Activated T-cell treated with anti-CD3 and anti-CD28 coated beads, Interleukin-2, amount 50 U/mL, for 4 hours (primary cell): Measurements from ENCODE around the gene UMOD. TPM values are rescaled to one million over a fixed set of nuclear protein-coding genes. Genes with fewer than 3 reads are reported as not detected.

Source experiments
- ATAC-seq, 2 donors: fragments of 200-7000 bp; cut with Tn5 transposase; one replicate each; pipeline ENCODE4 v1.10.0; 2021
- DNase-seq: peaks from one replicate; pipeline ENCODE4 v3.0.0-alpha.2; 2020
- H3K27me3 Mint-ChIP-seq: one replicate; pipeline ENCODE4 v1.8.0; 2021; ENCODE audit warnings: low read depth, mixed read lengths
- H3K36me3 Mint-ChIP-seq: one replicate; pipeline ENCODE4 v1.8.0; 2022; ENCODE audit warnings: mixed read lengths; ENCODE audit not compliant: insufficient read depth
- H3K4me1 Mint-ChIP-seq: one replicate; pipeline ENCODE4 v1.8.0; 2021; ENCODE audit warnings: low read depth, mixed read lengths
- H3K4me3 Mint-ChIP-seq: one replicate; pipeline ENCODE4 v1.8.0; 2021; ENCODE audit warnings: mild to moderate bottlenecking, moderate library complexity, mixed read lengths
- H3K9me3 Mint-ChIP-seq: one replicate; pipeline ENCODE4 v1.8.0; 2021; ENCODE audit warnings: mixed read lengths
- total RNA-seq, 3 donors: library from RNA; stranded (reverse); gene quantifications; one replicate each; pipeline ENCODE4 v1.2.1, GENCODE V29; 2021

The UMOD gene
- total RNA-seq, 3 donors from 2014 or later = not detected

DNA sequence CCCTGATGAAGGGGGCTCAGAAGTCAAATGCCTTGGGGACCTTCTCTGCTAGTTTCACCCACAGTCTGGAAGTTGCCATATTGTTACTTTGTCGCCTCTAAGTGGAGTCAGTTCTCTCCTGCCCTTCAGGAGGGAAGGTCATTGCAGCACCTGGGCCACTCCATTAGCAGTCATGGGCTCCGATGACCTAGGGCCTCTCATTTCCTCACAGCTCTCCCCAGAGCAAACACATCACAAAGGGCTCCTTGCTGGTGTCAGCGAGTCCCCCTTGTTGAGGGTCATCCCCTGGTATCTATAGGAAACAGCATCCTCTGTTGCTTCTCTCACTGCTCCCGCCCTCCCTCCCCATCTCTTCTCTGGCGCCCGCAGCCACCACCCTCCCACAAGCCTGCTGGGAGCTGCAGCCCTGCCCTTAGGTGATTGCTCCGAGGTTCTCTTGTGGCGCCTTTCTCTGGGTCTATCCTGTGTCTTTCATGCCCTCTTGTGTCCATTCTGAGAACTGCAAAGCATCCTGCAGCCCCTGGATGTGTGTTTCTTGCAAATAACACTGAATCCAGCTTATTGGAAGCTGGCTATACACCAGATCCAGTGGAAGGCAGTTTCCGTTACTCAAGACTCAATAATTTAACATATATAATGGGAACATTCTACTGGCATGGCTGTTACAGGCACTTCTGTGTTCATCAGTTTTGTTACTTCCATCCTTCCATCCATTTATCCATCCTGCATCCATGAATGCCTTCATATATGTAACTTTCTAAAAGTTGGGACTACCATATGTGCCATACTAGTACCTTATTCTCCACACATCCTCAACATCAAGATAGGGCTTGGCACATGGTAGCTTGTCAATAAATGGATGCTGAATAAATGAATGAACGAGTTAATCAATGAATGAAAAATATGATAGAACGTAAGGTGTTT, 30.9 kb upstream of the UMOD start:
- H3K36me3 Mint-ChIP-seq = no peaks in the 10 kb centered on the region
- H3K4me1 Mint-ChIP-seq = no peaks in the 10 kb centered on the region
- peak; percentile 5 for DNase-seq
- peaks cover 9% of the 10 kb centered on the region for H3K27me3 Mint-ChIP-seq
- H3K4me3 Mint-ChIP-seq = no peak overlapping the region
- H3K9me3 Mint-ChIP-seq = no peaks in the 10 kb centered on the region
- peak; percentile 69 to 78 for ATAC-seq

- H3K4me3 Mint-ChIP-seq = no peak overlapping the region
- no peaks in the 10 kb centered on the region for H3K36me3 Mint-ChIP-seq
- H3K4me1 Mint-ChIP-seq = no peaks in the 10 kb centered on the region
- no peak for DNase-seq
- H3K9me3 Mint-ChIP-seq = no peaks in the 10 kb centered on the region
- peaks cover 9% of the 10 kb centered on the region for H3K27me3 Mint-ChIP-seq
- no peak for ATAC-seq
These were observed 29.9 kb upstream of the UMOD start for GRCh38 chr16:20382202-20382948.

- DNase-seq = no peak
- no peaks in the 10 kb centered on the region for H3K36me3 Mint-ChIP-seq
- ATAC-seq = no peak
- no peaks in the 10 kb centered on the region for H3K4me1 Mint-ChIP-seq
- peaks cover 5% of the 10 kb centered on the region for H3K27me3 Mint-ChIP-seq
- H3K9me3 Mint-ChIP-seq = no peaks in the 10 kb centered on the region
- H3K4me3 Mint-ChIP-seq = no peak overlapping the region
These were observed 28.3 kb upstream of the UMOD start for GRCh38 chr16:20380782-20381181.

GRCh38 chr16:20377181-20377580, 24.7 kb upstream of the UMOD start:
- DNase-seq (no peak), ATAC-seq (no peak)
- Mint-ChIP-seq H3K36me3 (no peaks in the 10 kb centered on the region), H3K27me3 (peaks cover 7% of the 10 kb centered on the region), H3K4me3 (no peak overlapping the region), H3K9me3 (no peaks in the 10 kb centered on the region), H3K4me1 (no peaks in the 10 kb centered on the region)

DNA sequence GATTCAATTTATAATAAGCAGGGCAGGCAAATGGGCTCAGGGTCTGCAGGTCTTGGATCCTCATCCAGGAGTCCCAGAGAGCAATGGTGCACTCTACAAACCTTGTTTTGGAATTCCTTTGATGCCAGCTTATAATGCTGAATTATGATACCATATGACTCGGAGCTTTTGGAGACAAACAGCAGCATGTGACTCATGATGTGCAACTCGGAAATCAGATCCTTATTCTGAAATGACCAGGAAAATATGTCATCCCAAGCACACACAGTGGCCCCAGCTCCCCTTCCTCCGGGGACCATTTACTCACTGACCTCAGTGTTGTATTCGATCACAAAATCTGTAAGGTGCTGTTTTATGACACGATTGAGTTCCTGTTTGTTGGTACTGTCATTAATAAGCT, 20.2 kb upstream of the UMOD start:
- no peaks in the 10 kb centered on the region for H3K4me1 Mint-ChIP-seq
- peaks cover 11% of the 10 kb centered on the region for H3K27me3 Mint-ChIP-seq
- H3K9me3 Mint-ChIP-seq = no peaks in the 10 kb centered on the region
- no peak overlapping the region for H3K4me3 Mint-ChIP-seq
- H3K36me3 Mint-ChIP-seq = no peaks in the 10 kb centered on the region
- ATAC-seq (no peak), DNase-seq (no peak)

DNA sequence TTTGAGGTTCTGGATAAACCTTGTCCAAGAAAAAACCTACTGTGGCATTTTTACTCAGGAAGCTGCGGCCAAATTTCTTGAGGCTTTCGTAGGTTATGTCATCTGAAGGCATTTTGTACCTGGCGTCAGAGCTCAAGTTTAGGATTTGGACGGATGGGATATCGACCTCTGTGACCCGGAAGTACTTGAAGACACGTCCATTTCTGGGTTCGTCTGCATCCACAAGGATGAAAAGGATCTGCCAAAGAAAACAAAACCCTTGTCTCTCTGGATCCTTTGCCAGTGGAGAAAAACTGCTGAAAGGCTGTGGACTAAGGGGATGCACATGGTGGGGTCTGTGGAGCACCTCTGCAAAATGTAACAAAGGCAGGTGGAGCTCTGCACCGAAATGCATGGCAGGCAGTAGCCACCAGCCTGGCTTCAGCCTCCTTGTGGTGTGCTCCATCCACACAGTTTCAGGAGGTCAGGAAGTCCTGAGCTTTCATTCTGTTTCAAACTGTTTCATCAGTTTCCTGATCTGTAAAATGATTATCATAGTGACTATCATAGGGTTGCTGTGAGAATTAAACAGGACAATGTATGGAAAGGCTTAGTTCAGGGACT, 17.0 kb upstream of the UMOD start:
- Mint-ChIP-seq H3K4me1 (no peaks in the 10 kb centered on the region), H3K9me3 (no peaks in the 10 kb centered on the region), H3K4me3 (no peak overlapping the region), H3K27me3 (peaks cover 10% of the 10 kb centered on the region), H3K36me3 (no peaks in the 10 kb centered on the region)
- ATAC-seq = no peak
- DNase-seq = no peak

DNA sequence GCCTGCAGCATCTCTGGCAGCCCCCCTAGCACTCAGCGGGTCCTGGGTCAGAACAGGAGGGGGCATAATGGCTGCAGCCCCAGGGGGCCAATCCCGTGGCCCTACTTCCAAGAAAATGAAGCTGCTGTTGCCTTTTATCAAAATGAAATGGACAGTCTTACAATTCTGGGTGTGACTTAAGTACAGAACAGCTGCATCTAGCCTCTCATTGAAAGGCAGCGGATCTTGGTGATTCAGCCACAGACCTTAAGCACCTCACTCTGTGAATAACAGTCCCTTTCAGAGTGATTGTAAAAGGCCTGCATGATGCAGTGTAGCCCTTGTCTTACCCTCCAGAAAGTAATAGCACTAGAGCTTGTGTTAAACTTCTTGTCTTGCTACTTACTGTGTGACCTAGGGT, 11.5 kb upstream of the UMOD start:
- DNase-seq = no peak
- no peaks in the 10 kb centered on the region for H3K4me1 Mint-ChIP-seq
- H3K9me3 Mint-ChIP-seq = no peaks in the 10 kb centered on the region
- peaks cover 11% of the 10 kb centered on the region for H3K27me3 Mint-ChIP-seq
- ATAC-seq = no peak
- H3K36me3 Mint-ChIP-seq = no peaks in the 10 kb centered on the region
- H3K4me3 Mint-ChIP-seq = no peak overlapping the region

DNA sequence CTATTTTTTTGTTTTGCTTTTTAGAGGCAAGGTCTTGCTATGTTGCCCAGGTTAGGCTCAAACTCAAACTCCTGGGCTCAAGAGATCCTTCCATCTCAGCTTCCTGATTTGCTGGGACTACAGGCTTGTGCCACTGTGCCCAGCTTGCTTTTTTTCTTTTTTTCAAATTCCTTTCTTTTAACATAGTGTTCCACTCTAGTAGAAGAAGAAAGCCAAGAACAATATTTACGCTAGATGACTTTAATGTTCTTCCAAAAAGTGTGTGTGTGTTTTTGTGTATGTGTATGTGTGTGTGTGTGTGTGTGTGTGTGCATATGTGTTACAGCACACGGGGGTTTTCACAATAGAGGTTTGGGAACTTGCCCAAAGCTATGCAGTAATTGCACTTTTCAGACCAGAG, 10.7 kb upstream of the UMOD start:
- DNase-seq (no peak), ATAC-seq (no peak)
- Mint-ChIP-seq H3K27me3 (peaks cover 11% of the 10 kb centered on the region), H3K36me3 (no peaks in the 10 kb centered on the region), H3K9me3 (no peaks in the 10 kb centered on the region), H3K4me1 (no peaks in the 10 kb centered on the region), H3K4me3 (no peak overlapping the region)

DNA sequence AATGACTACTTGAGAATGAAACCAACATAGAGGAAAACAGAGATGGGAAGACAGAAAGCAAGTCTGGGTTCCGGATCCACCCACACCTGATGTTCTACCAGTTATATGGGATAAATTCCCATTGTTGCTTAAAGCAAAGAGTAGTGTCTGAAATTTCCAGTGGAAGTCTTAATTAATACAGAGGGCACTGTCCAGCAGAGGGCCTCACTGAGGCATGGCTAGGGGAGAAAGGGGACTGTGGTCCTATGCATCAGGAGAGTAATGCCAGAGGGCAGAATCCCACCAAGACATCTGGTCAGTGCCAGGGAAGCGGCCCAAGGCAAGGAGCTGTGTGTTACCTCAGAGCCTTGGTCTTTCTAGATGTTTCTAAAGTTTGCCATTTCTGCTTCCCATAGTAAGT, 7.5 kb upstream of the UMOD start:
- DNase-seq (no peak), ATAC-seq (no peak)
- no peak overlapping the region for H3K4me3 Mint-ChIP-seq
- H3K36me3 Mint-ChIP-seq = no peaks in the 10 kb centered on the region
- H3K27me3 Mint-ChIP-seq = peaks cover 17% of the 10 kb centered on the region
- H3K4me1 Mint-ChIP-seq = no peaks in the 10 kb centered on the region
- H3K9me3 Mint-ChIP-seq = no peaks in the 10 kb centered on the region

DNA sequence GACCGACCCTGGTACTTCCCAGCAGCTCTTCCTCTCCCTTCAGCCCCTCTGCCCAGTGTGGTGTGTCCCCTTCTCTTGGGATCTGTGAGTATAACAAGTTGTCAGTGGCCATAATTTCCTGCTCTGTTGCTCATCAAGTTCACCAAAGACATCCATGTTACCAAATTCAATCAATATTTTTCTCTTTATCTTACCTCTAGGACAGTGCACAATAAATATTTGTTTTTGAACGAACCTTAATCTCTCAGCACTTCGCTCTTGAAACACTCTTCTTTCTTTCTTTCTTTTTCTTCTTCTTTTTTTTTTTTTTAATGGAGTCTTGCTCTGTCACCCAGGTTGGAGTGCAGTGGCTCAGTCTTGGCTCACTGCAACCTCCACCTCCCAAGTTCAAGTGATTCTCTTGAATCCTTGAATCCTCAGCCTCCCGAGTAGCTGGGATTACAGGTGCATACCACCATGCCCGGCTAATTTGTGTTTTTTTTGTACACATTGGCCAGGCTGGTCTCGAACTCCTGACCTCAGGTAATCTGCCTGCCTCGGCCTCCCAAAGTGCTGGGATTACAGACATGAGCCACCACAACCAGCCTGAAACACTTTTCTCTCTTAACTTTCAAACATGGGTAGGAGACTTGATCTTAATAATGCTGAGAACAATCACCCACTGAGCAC, 2.7 kb upstream of the UMOD start:
- no peak for ATAC-seq
- Mint-ChIP-seq H3K27me3 (peaks cover 20% of the 10 kb centered on the region), H3K36me3 (no peaks in the 10 kb centered on the region), H3K9me3 (no peaks in the 10 kb centered on the region), H3K4me1 (no peaks in the 10 kb centered on the region), H3K4me3 (no peak overlapping the region)
- DNase-seq = no peak

DNA sequence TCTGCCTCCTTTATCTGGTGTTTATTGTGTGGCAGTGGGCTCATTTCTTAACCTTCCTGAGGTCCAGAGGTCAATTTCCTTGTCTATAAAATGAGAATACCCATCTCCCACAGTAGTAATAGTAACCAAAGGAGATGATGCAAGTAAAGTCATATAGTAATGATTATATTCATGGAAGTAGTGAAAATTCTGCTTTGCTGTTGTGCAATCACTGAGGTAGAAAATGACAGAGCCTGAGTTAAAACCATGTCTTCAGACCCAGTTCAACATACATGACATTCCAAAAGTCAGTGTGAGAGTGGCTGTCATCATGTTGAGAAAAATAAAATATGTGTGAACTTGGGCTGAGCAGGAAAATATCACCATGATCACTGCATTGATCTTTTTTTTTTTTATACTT, 864 bp upstream of the UMOD start:
- H3K27me3 Mint-ChIP-seq = peaks cover 20% of the 10 kb centered on the region
- no peak for ATAC-seq
- no peak overlapping the region for H3K4me3 Mint-ChIP-seq
- no peaks in the 10 kb centered on the region for H3K36me3 Mint-ChIP-seq
- H3K4me1 Mint-ChIP-seq = no peaks in the 10 kb centered on the region
- DNase-seq = no peak
- no peaks in the 10 kb centered on the region for H3K9me3 Mint-ChIP-seq

DNA sequence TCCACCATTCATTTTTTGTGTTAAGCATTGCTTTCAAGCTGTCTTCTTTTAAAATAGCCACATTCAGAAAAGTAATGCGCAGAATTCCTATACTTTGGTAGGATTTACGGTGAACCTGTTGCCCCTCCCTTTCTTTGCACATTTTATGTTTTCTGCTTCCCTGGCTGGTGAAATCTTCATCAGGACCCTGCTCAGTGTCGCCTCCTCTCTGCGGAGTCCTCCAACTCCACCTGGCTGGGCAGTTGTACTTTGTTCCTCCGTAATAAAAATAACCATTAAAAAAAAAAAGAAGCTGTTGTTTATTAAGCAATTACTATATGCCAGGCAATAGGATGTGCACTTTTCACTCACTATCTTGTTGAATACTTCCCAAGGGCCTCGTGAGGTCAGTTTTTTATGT, 2.9 kb downstream of the UMOD start:
- no peaks in the 10 kb centered on the region for H3K36me3 Mint-ChIP-seq
- no peak for DNase-seq
- H3K27me3 Mint-ChIP-seq = peaks cover 6% of the 10 kb centered on the region
- H3K4me1 Mint-ChIP-seq = no peaks in the 10 kb centered on the region
- ATAC-seq = no peak
- H3K4me3 Mint-ChIP-seq = no peak overlapping the region
- no peaks in the 10 kb centered on the region for H3K9me3 Mint-ChIP-seq

DNA sequence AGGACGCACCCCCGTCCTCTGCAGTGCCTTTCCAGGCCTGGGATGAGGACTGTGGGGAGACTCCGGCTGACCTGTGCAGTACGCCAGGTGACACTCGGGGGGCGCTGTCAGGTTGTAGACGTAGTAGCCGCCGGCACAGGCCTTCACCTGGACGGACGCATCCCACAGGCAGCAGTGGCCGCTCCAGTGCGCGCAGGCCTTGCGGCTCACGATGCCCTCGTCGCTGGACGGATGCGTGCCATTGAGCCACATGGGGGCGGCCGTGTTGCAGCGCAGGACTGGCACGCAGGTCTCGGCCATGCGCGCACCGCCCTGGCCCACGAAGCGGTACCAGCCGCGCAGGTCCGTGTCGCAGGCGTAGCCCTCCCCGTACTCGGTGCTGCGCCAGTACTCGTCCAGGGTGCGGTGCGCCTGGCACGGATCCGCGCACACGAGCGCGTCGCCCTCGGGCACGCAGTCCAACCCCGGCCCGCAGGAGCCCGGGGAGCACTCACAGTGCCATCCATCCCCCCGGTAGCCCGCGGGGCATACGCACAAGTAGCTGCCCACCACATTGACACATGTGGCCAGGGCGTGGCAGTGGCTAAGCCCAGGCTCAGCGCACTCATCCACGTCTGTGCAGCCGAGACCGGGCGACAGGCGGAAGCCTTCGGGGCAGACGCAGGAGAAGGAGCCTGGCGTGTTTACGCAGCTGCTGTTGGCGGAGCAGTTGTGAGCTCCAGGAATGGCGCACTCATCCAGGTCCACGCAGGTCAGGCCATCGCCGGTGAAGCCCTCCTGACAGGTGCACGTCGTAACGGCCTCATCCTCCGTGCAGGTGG, 3.9 kb downstream of the UMOD start:
- H3K9me3 Mint-ChIP-seq = no peaks in the 10 kb centered on the region
- H3K36me3 Mint-ChIP-seq = no peaks in the 10 kb centered on the region
- no peak for DNase-seq
- no peak overlapping the region for H3K4me3 Mint-ChIP-seq
- H3K27me3 Mint-ChIP-seq = peaks cover 1% of the 10 kb centered on the region
- no peaks in the 10 kb centered on the region for H3K4me1 Mint-ChIP-seq
- ATAC-seq = no peak
